Neural cell (in vitro differentiated cells): ENCODE results near the gene ABHD2. TPM values are rescaled to one million over a fixed set of nuclear protein-coding genes. Genes with fewer than 3 reads are reported as not detected.

Experiments
- H2AFZ ChIP-seq: fragments of 200-600, 300-800 bp; sonication (generic), shearing (Covaris generic); 2 replicates; pipeline ENCODE4 v1.6.0; 2014; ENCODE audit warnings: low read depth, mild to moderate bottlenecking, antibody characterized with exemption, low read length, moderate library complexity
- H3F3A ChIP-seq: fragments of 200-600 bp; shearing (Covaris generic); 2 replicates; pipeline ENCODE4 v1.6.1; 2016; ENCODE audit warnings: mild to moderate bottlenecking, moderate library complexity, mixed read lengths, antibody characterized with exemption, low read length; ENCODE audit not compliant: insufficient read depth, poor library complexity, severe bottlenecking
- H3K27ac ChIP-seq: fragments of 200-600, 300-800 bp; sonication (generic), shearing (Covaris generic); 2 replicates; pipeline ENCODE4 v1.5.1; 2014; ENCODE audit warnings: mild to moderate bottlenecking, low read length, moderate library complexity
- H3K27me3 ChIP-seq: fragments of 300-800, 200-600 bp; sonication (generic), shearing (Covaris generic); 2 replicates; pipeline ENCODE4 v1.6.0; 2014; ENCODE audit warnings: mild to moderate bottlenecking, low read depth, low read length, moderate library complexity; ENCODE audit not compliant: insufficient read depth
- H3K36me3 ChIP-seq: fragments of 300-800, 200-600 bp; sonication (generic), shearing (Covaris generic); 2 replicates; pipeline ENCODE4 v1.5.1; 2014; ENCODE audit warnings: mild to moderate bottlenecking, antibody characterized with exemption, low read length, moderate library complexity; ENCODE audit not compliant: insufficient read depth
- H3K4me2 ChIP-seq: fragments of 300-800, 200-600 bp; sonication (generic), shearing (Covaris generic); 2 replicates; pipeline ENCODE4 v1.6.0; 2014; ENCODE audit warnings: mild to moderate bottlenecking, low read length
- H3K4me3 ChIP-seq: fragments of 300-800, 200-600 bp; sonication (generic), shearing (Covaris generic); 2 replicates; pipeline ENCODE4 v1.5.1; 2014; ENCODE audit warnings: mild to moderate bottlenecking, low read length, moderate library complexity
- H3K79me2 ChIP-seq: fragments of 200-600 bp; shearing (Covaris generic); replicated peaks from 2 replicates; pipeline ENCODE4 v1.6.0; 2014; ENCODE audit warnings: mild to moderate bottlenecking, low read length, moderate library complexity; ENCODE audit not compliant: insufficient read depth
- H3K9ac ChIP-seq: fragments of 300-800, 200-600 bp; sonication (generic), shearing (Covaris generic); 2 replicates; pipeline ENCODE4 v1.6.1; 2016; ENCODE audit warnings: mild to moderate bottlenecking, low read length, mixed read lengths
- H3K9me2 ChIP-seq: fragments of 200-600 bp; shearing (Covaris generic); 2 replicates; pipeline ENCODE4 v1.6.1; 2016; ENCODE audit warnings: mild to moderate bottlenecking, low read length, mixed read lengths; ENCODE audit not compliant: insufficient read depth
- H3K9me3 ChIP-seq: fragments of 200-600, 300-800 bp; sonication (generic), shearing (Covaris generic); 2 replicates; pipeline ENCODE4 v1.6.1; 2016; ENCODE audit warnings: mild to moderate bottlenecking, mixed run types, low read length, moderate library complexity, mixed read lengths
- H4K20me1 ChIP-seq: fragments of 200-600 bp; shearing (Covaris generic); 2 replicates; pipeline ENCODE4 v1.6.1; 2016; ENCODE audit warnings: mild to moderate bottlenecking, mixed run types; ENCODE audit not compliant: insufficient read depth
- CTCF ChIP-seq: fragments of 450-650 bp; IDR thresholded peaks from 2 replicates; pipeline ENCODE4 v1.5.1; 2014; ENCODE audit warnings: antibody characterized with exemption, mild to moderate bottlenecking, moderate library complexity; ENCODE audit not compliant: poor library complexity, severe bottlenecking
- EP300 ChIP-seq: fragments of 450-650 bp; conservative IDR thresholded peaks from 2 replicates; pipeline ENCODE4 v1.6.1; 2014; ENCODE audit warnings: antibody characterized with exemption, mild to moderate bottlenecking, moderate library complexity; ENCODE audit not compliant: poor library complexity, severe bottlenecking
- EZH2 ChIP-seq: fragments of 200-600, 300-800 bp; shearing (Covaris generic), sonication (generic); IDR thresholded peaks from 2 replicates; pipeline ENCODE4 v1.6.1; 2014; ENCODE audit warnings: antibody characterized with exemption, low read length, borderline replicate concordance, mild to moderate bottlenecking; ENCODE audit not compliant: insufficient read depth, poor library complexity, severe bottlenecking
- MXI1 ChIP-seq: fragments of 450-650 bp; conservative IDR thresholded peaks from 2 replicates; pipeline ENCODE4 v1.6.1; 2014; ENCODE audit warnings: antibody characterized with exemption, mild to moderate bottlenecking; ENCODE audit not compliant: poor library complexity, severe bottlenecking
- POLR2AphosphoS5 ChIP-seq: IDR thresholded peaks from 2 replicates; pipeline ENCODE4 v1.6.1; 2012
- RAD21 ChIP-seq: fragments of 450-650 bp; conservative IDR thresholded peaks from 2 replicates; pipeline ENCODE4 v1.6.1; 2014; ENCODE audit warnings: antibody characterized with exemption, mild to moderate bottlenecking, moderate library complexity
- REST ChIP-seq: IDR thresholded peaks from 2 replicates; pipeline ENCODE4 v1.6.1; 2012; ENCODE audit warnings: borderline replicate concordance
- SMC3 ChIP-seq: fragments of 450-650 bp; conservative IDR thresholded peaks from 2 replicates; pipeline ENCODE4 v1.6.1; 2014; ENCODE audit warnings: antibody characterized with exemption, mild to moderate bottlenecking, moderate library complexity; ENCODE audit not compliant: poor library complexity
- TAF1 ChIP-seq: IDR thresholded peaks from 2 replicates; pipeline ENCODE4 v1.6.1; 2012; ENCODE audit warnings: low read depth
- polyA plus RNA-seq: library from polyadenylated mRNA; depleted of rRNA; stranded (reverse); fragments of >200 nt; gene quantifications from 2 replicates; pipeline ENCODE4 v1.2.3, GENCODE V29; 2014

Gene ABHD2
- polyA plus RNA-seq, 1 donor from 2014 or later = 19.0 TPM

- no peaks in the 10 kb centered on the region for H3F3A ChIP-seq
- peaks cover 8% of the 10 kb centered on the region for H3K36me3 ChIP-seq
- H2AFZ ChIP-seq = no peak overlapping the region
- H3K4me3 ChIP-seq = no peak overlapping the region
- TF ChIP-seq EZH2 = no peak
- H3K4me2 ChIP-seq = no peak overlapping the region
- H4K20me1 ChIP-seq = no peaks in the 10 kb centered on the region
- peak overlapping the region; percentile 4 for H3K27ac ChIP-seq
- no peaks in the 10 kb centered on the region for H3K27me3 ChIP-seq
- H3K79me2 ChIP-seq = no peaks in the 10 kb centered on the region
- H3K9me2 ChIP-seq = no peaks in the 10 kb centered on the region
- H3K9ac ChIP-seq = no peak overlapping the region
- H3K9me3 ChIP-seq = no peaks in the 10 kb centered on the region
These were observed 26.7 kb downstream of the ABHD2 start for GRCh38 chr15:89114990-89115389.

- H3K9me3 ChIP-seq = no peaks in the 10 kb centered on the region
- no peak overlapping the region for H2AFZ ChIP-seq
- no peak overlapping the region for H3K4me3 ChIP-seq
- H3K27me3 ChIP-seq = no peaks in the 10 kb centered on the region
- no peak overlapping the region for H3K4me2 ChIP-seq
- H3K9ac ChIP-seq = no peak overlapping the region
- H3K79me2 ChIP-seq = no peaks in the 10 kb centered on the region
- peak overlapping the region; percentile 4 for H3K27ac ChIP-seq
- H3F3A ChIP-seq = no peaks in the 10 kb centered on the region
- H3K9me2 ChIP-seq = no peaks in the 10 kb centered on the region
- TF ChIP-seq RAD21 (no peak), REST (no peak), CTCF (no peak), TAF1 (no peak), EZH2 (no peak), MXI1 (no peak), SMC3 (no peak), EP300 (no peak), POLR2AphosphoS5 (no peak)
- no peaks in the 10 kb centered on the region for H4K20me1 ChIP-seq
- H3K36me3 ChIP-seq = peaks cover 8% of the 10 kb centered on the region
These were observed 27.3 kb downstream of the ABHD2 start for GRCh38 chr15:89115547-89115946.

- Histone ChIP-seq H3K9me3 (no peaks in the 10 kb centered on the region), H2AFZ (no peak overlapping the region), H3K27ac (no peak overlapping the region), H3K9me2 (no peaks in the 10 kb centered on the region), H3K9ac (no peak overlapping the region), H3K4me2 (no peak overlapping the region), H3K4me3 (no peak overlapping the region), H3K27me3 (no peaks in the 10 kb centered on the region), H3K36me3 (peaks cover 8% of the 10 kb centered on the region), H3K79me2 (no peaks in the 10 kb centered on the region), H3F3A (no peaks in the 10 kb centered on the region), H4K20me1 (no peaks in the 10 kb centered on the region)
- TF ChIP-seq TAF1 (no peak), EP300 (no peak), EZH2 (no peak), CTCF (no peak), POLR2AphosphoS5 (no peak), RAD21 (no peak), REST (no peak), SMC3 (no peak), MXI1 (no peak)
These were observed 28.1 kb downstream of the ABHD2 start for GRCh38 chr15:89116404-89116803.
